PC-9 (cell line): ENCODE measurements around the gene ITGA3.

Experiments used
- CTCF ChIP-seq: fragments of 200-600 bp; sonication (generic); conservative IDR thresholded peaks from 2 replicates; pipeline ENCODE4 v1.6.1; 2017; ENCODE audit warnings: mixed run types, antibody characterized with exemption, mild to moderate bottlenecking, moderate library complexity
- EZH2 ChIP-seq: fragments of 200-600 bp; sonication (generic); IDR thresholded peaks from 2 replicates; pipeline ENCODE4 v1.8.0; 2017; ENCODE audit warnings: antibody characterized with exemption, low read depth

- TF ChIP-seq CTCF = no peak
- TF ChIP-seq EZH2 = no peak
Observed at GRCh38 chr17:50112694-50113093, 56.8 kb downstream of the ITGA3 start.
